Measurements from ENCODE around the gene SMC6. TPM values are rescaled to one million over a fixed set of nuclear protein-coding genes. Genes with fewer than 3 reads are reported as not detected.

The SMC6 gene
- total RNA-seq, 1 experiment from 2014 or later, result 46.7 TPM

DNA sequence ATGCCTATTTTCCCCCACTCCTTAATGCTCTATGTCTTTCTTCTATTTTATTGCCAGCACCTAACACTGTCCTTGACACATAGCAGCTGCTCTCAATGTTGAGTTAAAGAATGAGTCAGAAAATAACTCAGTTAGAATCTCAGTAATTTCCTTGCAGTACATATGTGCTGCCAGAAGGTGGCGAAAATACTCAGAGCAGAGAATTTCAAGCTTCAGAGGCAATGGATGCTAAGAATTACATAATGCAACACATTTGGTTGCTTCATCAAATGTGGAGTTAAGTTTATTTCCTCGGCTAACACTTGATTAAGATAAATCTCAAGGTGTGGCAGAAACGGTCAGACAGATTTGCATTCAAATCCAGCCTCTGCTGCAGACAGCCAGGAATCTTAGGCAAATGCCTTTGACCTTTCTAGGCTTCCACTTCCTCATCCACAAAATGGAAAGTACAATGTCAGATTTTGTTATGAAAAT is 107.5 kb downstream of the SMC6 start:
- H3K36me3 Mint-ChIP-seq, result peaks cover 47% of the 10 kb centered on the region
- H3K27me3 Mint-ChIP-seq (ENCODE audit: low read depth), result no peaks in the 10 kb centered on the region
- ChIA-PET POLR2A (interaction anchor here (1.1 to 1.4 kb wide), 3 partner anchors 10 to 106 kb away, joined by 3 read pairs; partner anchors contain the start of gene VSNL1), CTCF (interaction anchor here (0.6 to 3.6 kb wide), 30 partner anchors 9 to 375 kb away, joined by 3 to 35 read pairs (median 4); partner anchors contain the start of gene VSNL1)
- H3K4me3 Mint-ChIP-seq, result no peak overlapping the region
- TF ChIP-seq CTCF (IDR thresholded peaks at IDR 0.05), result peak; percentile 79
- no peak for TF ChIP-seq SP1 (CRISPR knock-in tag; conservative IDR thresholded peaks at IDR 0.05)
- TF ChIP-seq GABPB1 (CRISPR knock-in tag; IDR thresholded peaks at IDR 0.05), result peak; percentile 93
- no peak for TF ChIP-seq ZNF423 (CRISPR knock-in tag; IDR thresholded peaks at IDR 0.05)
- H3K4me1 Mint-ChIP-seq, result peaks cover 42% of the 10 kb centered on the region
- peak; percentile 40 for DNase-seq (ENCODE audit: low spot score)
- peaks cover 3% of the 10 kb centered on the region; the same call in 1 of the 2 replicates for H3K9me3 Mint-ChIP-seq
- no peak overlapping the region for H3K27ac Mint-ChIP-seq
- ATAC-seq, result peak; percentile 54

GRCh38 chr2:17644997-17645720 is 108.5 kb downstream of the SMC6 start:
- POLR2A ChIA-PET, result interaction anchor here (0.5 to 1.4 kb wide), 4 partner anchors 9 to 105 kb away, joined by 3 read pairs; partner anchors contain the start of gene VSNL1
- peak; percentile 14 for ATAC-seq
- Mint-ChIP-seq H3K4me3 (no peak overlapping the region), H3K36me3 (peaks cover 41% of the 10 kb centered on the region), H3K27ac (peak overlapping the region; percentile 93), H3K27me3 (ENCODE audit: low read depth) (no peaks in the 10 kb centered on the region), H3K4me1 (peaks cover 42% of the 10 kb centered on the region), H3K9me3 (peaks cover 3% of the 10 kb centered on the region; the same call in 1 of the 2 replicates)
- CTCF ChIA-PET, result interaction anchor here (0.6 to 3.6 kb wide), 29 partner anchors 9 to 1730 kb away, joined by 3 to 35 read pairs (median 5); partner anchors contain the start of gene VSNL1
- TF ChIP-seq SMAD4 (CRISPR knock-in tag; IDR thresholded peaks at IDR 0.05) (no peak), STAT6 (CRISPR knock-in tag; conservative IDR thresholded peaks at IDR 0.05; ENCODE audit: low read depth) (no peak), ELF4 (CRISPR knock-in tag; IDR thresholded peaks at IDR 0.05; ENCODE audit: low read depth) (no peak), ETV6 (CRISPR knock-in tag; IDR thresholded peaks at IDR 0.05) (no peak), AR (CRISPR knock-in tag; IDR thresholded peaks at IDR 0.05) (no peak), GABPB1 (CRISPR knock-in tag; IDR thresholded peaks at IDR 0.05) (no peak), AFF4 (CRISPR knock-in tag; IDR thresholded peaks at IDR 0.05; ENCODE audit: borderline replicate concordance) (no peak), SMAD3 (CRISPR knock-in tag; IDR thresholded peaks at IDR 0.05; ENCODE audit: borderline replicate concordance) (no peak), SP1 (CRISPR knock-in tag; conservative IDR thresholded peaks at IDR 0.05) (no peak), MLX (CRISPR knock-in tag; IDR thresholded peaks at IDR 0.05) (no peak), ZNF263 (CRISPR knock-in tag; IDR thresholded peaks at IDR 0.05; ENCODE audit: low read depth) (no peak), MAX (CRISPR knock-in tag; IDR thresholded peaks at IDR 0.05) (no peak)
- TF ChIP-seq, protein P1, sequence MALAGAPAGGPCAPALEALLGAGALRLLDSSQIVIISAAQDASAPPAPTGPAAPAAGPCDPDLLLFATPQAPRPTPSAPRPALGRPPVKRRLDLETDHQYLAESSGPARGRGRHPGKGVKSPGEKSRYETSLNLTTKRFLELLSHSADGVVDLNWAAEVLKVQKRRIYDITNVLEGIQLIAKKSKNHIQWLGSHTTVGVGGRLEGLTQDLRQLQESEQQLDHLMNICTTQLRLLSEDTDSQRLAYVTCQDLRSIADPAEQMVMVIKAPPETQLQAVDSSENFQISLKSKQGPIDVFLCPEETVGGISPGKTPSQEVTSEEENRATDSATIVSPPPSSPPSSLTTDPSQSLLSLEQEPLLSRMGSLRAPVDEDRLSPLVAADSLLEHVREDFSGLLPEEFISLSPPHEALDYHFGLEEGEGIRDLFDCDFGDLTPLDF (CRISPR knock-in tag; IDR thresholded peaks at IDR 0.05), result no peak
- DNase-seq (ENCODE audit: low spot score), result no peak
